Panc1 (cell line): ENCODE measurements around the gene LRP1B. TPM values are rescaled to one million over a fixed set of nuclear protein-coding genes. Genes with fewer than 3 reads are reported as not detected.

Source experiments
- ATAC-seq: fragments of 200-7000 bp; cut with Tn5 transposase; 2 replicates; pipeline ENCODE4 v1.9.1; 2020; ENCODE audit warnings: mild to moderate bottlenecking, moderate library complexity
- BruUV-seq: library from RNA; stranded (reverse); fragments of 400-500 nt; replicated peaks from 2 replicates; lab custom pipeline; 2021; lab: Mats Ljungman, UMichigan
- CTCF ChIA-PET: fragments of 300-600 bp; sonication (Branson Sonifier 250); formaldehyde crosslinking; loops from one replicate; lab custom pipeline; 2022; ENCODE audit warnings: antibody characterized with exemption; lab: Charles Lee
- POLR2A ChIA-PET: fragments of 300-600 bp; sonication (Branson Sonifier 250); formaldehyde crosslinking; loops from one replicate; lab custom pipeline; 2022; ENCODE audit warnings: antibody characterized with exemption; lab: Charles Lee
- DNase-seq: peaks from one replicate; pipeline ENCODE4 v3.0.0-alpha.2; 2010; ENCODE audit warnings: low read depth, low spot score
- H3K27ac ChIP-seq: 2 replicates; pipeline ENCODE4 v1.5.1; 2011; ENCODE audit warnings: mild to moderate bottlenecking, low read length, inconsistent platforms
- H3K27me3 ChIP-seq: fragments of 200-500 bp; sonication (Bioruptor generic); 2 replicates; pipeline ENCODE4 v1.6.0; 2014; ENCODE audit warnings: low read length, inconsistent platforms; ENCODE audit not compliant: control insufficient read depth, insufficient read depth
- H3K36me3 ChIP-seq: fragments of 200-500 bp; sonication (Bioruptor generic); 2 replicates; pipeline ENCODE4 v1.5.1; 2014; ENCODE audit warnings: inconsistent platforms, mild to moderate bottlenecking, low read length, moderate library complexity; ENCODE audit not compliant: control insufficient read depth, insufficient read depth
- H3K4me1 ChIP-seq: 2 replicates; pipeline ENCODE4 v1.5.1; 2011; ENCODE audit warnings: inconsistent platforms, mild to moderate bottlenecking, low read length, moderate library complexity; ENCODE audit not compliant: control insufficient read depth, insufficient read depth
- H3K4me3 ChIP-seq, 2 experiments: 2 replicates each; pipeline ENCODE4 v1.5.1; 2011 to 2012; ENCODE audit warnings: low read depth in 2 of 2, low read length in 2 of 2, mild to moderate bottlenecking in 2 of 2, inconsistent platforms in 1 of 2, moderate library complexity in 1 of 2
- H3K9me3 ChIP-seq: fragments of 200-500 bp; sonication (Bioruptor generic); 2 replicates; pipeline ENCODE4 v1.5.1; 2014; ENCODE audit warnings: low read depth, mild to moderate bottlenecking, inconsistent platforms, low read length, moderate library complexity; ENCODE audit not compliant: control insufficient read depth, insufficient read depth
- CTCF ChIP-seq: fragments of 450-650 bp; IDR thresholded peaks from 2 replicates; pipeline ENCODE4 v1.5.1; 2017; ENCODE audit warnings: mild to moderate bottlenecking
- POLR2AphosphoS5 ChIP-seq: IDR thresholded peaks from 2 replicates; pipeline ENCODE4 v1.6.1; 2012; ENCODE audit warnings: mild to moderate bottlenecking, low read depth, low read length, moderate library complexity
- SIN3A ChIP-seq: IDR thresholded peaks from 2 replicates; pipeline ENCODE4 v1.6.1; 2012; ENCODE audit warnings: low read depth, mild to moderate bottlenecking, low read length, moderate library complexity, borderline replicate concordance; ENCODE audit not compliant: insufficient read depth
- TCF7L2 ChIP-seq: IDR thresholded peaks from 2 replicates; pipeline ENCODE4 v1.6.1; 2011; ENCODE audit warnings: mild to moderate bottlenecking, low read depth, low read length, inconsistent platforms
- in situ Hi-C: cut with HindIII; loops from 2 replicates; pipeline ENCODE4 v1.10.0; 2016; ENCODE audit warnings: low sequenced_read_pairs, low pct_unique_long_range_greater_than_20kb
- intact Hi-C: fragments of 100-400 bp; cut with micrococcal nuclease; formaldehyde crosslinking; loops from one replicate; pipeline ENCODE4 v1.10.0; 2022; ENCODE audit not compliant: unreplicated experiment
- total RNA-seq: library from RNA; stranded (reverse); gene quantifications from one replicate; pipeline ENCODE4 v1.2.1, GENCODE V29; 2021; ENCODE audit not compliant: unreplicated experiment
- TF ChIP-seq, protein P1 (sequence below), 2 experiments: IDR thresholded peaks; 2 replicates each; pipeline ENCODE4 v1.6.1; 2011 to 2012; ENCODE audit warnings: low read depth in 2 of 2, control low read depth in 1 of 2, low read length in 1 of 2, mild to moderate bottlenecking in 1 of 2, moderate library complexity in 1 of 2; ENCODE audit not compliant: insufficient read depth in 1 of 2

The LRP1B gene
- total RNA-seq, 1 experiment from 2014 or later = 0.54 TPM

GRCh38 chr2:142058149-142058548 is 72.7 kb downstream of the LRP1B start:
- Histone ChIP-seq H3K27ac (no peak overlapping the region), H3K9me3 (no peaks in the 10 kb centered on the region), H3K4me3 (no peak overlapping the region), H3K36me3 (no peaks in the 10 kb centered on the region), H3K27me3 (no peaks in the 10 kb centered on the region), H3K4me1 (no peaks in the 10 kb centered on the region; the same call in 1 of the 2 replicates)
- ATAC-seq = no peak
- no peak for DNase-seq
- no peak for TF ChIP-seq POLR2AphosphoS5
- BruUV-seq = no TSS peak
- in situ Hi-C loops = no loop called here
- CTCF ChIA-PET = no interaction called here
- intact Hi-C loops = no loop called here
- POLR2A ChIA-PET = no interaction called here

DNA sequence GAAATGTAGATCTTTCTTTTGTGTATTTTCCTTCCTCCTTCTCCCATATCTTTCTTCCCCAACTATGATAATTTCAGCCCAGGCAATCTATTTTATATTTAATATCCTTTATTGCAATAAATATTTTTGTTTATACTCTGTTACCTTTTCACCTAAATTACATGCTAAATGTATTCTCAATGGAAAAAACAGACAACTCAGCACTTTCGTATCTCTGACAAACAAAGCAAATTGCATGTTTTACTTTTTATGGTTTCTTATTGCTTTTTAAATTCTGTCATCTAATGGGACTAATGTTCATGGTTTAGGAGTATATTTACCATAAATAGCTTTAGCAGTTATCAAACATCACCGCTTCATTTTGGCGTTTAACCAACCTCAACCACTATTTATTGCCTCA is 74.0 kb downstream of the LRP1B start:
- ATAC-seq = no peak
- CTCF ChIA-PET = no interaction called here
- Histone ChIP-seq H3K27me3 (no peaks in the 10 kb centered on the region), H3K27ac (no peak overlapping the region), H3K4me1 (no peaks in the 10 kb centered on the region; the same call in 1 of the 2 replicates), H3K9me3 (no peaks in the 10 kb centered on the region), H3K36me3 (no peaks in the 10 kb centered on the region), H3K4me3 (no peak overlapping the region)
- intact Hi-C loops (no loop called here), in situ Hi-C loops (no loop called here)
- no TSS peak for BruUV-seq
- TF ChIP-seq SIN3A = no peak
- no peak for TF ChIP-seq TCF7L2
- no peak for TF ChIP-seq POLR2AphosphoS5
- TF ChIP-seq CTCF = no peak
- TF ChIP-seq, protein P1, sequence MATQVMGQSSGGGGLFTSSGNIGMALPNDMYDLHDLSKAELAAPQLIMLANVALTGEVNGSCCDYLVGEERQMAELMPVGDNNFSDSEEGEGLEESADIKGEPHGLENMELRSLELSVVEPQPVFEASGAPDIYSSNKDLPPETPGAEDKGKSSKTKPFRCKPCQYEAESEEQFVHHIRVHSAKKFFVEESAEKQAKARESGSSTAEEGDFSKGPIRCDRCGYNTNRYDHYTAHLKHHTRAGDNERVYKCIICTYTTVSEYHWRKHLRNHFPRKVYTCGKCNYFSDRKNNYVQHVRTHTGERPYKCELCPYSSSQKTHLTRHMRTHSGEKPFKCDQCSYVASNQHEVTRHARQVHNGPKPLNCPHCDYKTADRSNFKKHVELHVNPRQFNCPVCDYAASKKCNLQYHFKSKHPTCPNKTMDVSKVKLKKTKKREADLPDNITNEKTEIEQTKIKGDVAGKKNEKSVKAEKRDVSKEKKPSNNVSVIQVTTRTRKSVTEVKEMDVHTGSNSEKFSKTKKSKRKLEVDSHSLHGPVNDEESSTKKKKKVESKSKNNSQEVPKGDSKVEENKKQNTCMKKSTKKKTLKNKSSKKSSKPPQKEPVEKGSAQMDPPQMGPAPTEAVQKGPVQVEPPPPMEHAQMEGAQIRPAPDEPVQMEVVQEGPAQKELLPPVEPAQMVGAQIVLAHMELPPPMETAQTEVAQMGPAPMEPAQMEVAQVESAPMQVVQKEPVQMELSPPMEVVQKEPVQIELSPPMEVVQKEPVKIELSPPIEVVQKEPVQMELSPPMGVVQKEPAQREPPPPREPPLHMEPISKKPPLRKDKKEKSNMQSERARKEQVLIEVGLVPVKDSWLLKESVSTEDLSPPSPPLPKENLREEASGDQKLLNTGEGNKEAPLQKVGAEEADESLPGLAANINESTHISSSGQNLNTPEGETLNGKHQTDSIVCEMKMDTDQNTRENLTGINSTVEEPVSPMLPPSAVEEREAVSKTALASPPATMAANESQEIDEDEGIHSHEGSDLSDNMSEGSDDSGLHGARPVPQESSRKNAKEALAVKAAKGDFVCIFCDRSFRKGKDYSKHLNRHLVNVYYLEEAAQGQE (IDR thresholded peaks at IDR 0.05; ENCODE audit: insufficient read depth in 1 of 2, low read depth in 2 of 2, low read length in 1 of 2) = no peak
- no peak for DNase-seq
- POLR2A ChIA-PET = no interaction called here

GRCh38 chr2:142052220-142052863 is 78.5 kb downstream of the LRP1B start:
- ATAC-seq (no peak), DNase-seq (no peak)
- no peaks in the 10 kb centered on the region for H3K27me3 ChIP-seq
- in situ Hi-C loops (no loop called here), intact Hi-C loops (no loop called here)
- BruUV-seq = no TSS peak
- TF ChIP-seq SIN3A (no peak), TCF7L2 (no peak), CTCF (no peak), POLR2AphosphoS5 (no peak)
- TF ChIP-seq, protein P1 (IDR thresholded peaks at IDR 0.05; ENCODE audit: insufficient read depth in 1 of 2, low read depth in 2 of 2, low read length in 1 of 2) = no peak
- no peak overlapping the region for H3K4me3 ChIP-seq
- no peak overlapping the region for H3K27ac ChIP-seq
- H3K9me3 ChIP-seq = no peaks in the 10 kb centered on the region
- POLR2A ChIA-PET = no interaction called here
- CTCF ChIA-PET = no interaction called here
- H3K36me3 ChIP-seq = no peaks in the 10 kb centered on the region; the same call in 1 of the 2 replicates
- no peaks in the 10 kb centered on the region for H3K4me1 ChIP-seq
